Dermis blood vessel endothelial cell (primary cell): ENCODE measurements around the gene TMEM141. TPM values are rescaled to one million over a fixed set of nuclear protein-coding genes. Genes with fewer than 3 reads are reported as not detected.
"Not testable (repeated sequence)": the region's sequence is repeated elsewhere in the genome, so short reads cannot be mapped to it uniquely, and the experiment has no call there.

Experiments
- DNase-seq: peaks from one replicate; pipeline ENCODE4 v3.0.0; 2010
- total RNA-seq: library from RNA; depleted of rRNA; stranded (reverse); fragments of >200 nt; gene quantifications from 2 replicates; pipeline ENCODE4 v1.2.3, GENCODE V29; 2014

Gene TMEM141
- total RNA-seq, 1 donor from 2014 or later, result 98.5 TPM

DNA sequence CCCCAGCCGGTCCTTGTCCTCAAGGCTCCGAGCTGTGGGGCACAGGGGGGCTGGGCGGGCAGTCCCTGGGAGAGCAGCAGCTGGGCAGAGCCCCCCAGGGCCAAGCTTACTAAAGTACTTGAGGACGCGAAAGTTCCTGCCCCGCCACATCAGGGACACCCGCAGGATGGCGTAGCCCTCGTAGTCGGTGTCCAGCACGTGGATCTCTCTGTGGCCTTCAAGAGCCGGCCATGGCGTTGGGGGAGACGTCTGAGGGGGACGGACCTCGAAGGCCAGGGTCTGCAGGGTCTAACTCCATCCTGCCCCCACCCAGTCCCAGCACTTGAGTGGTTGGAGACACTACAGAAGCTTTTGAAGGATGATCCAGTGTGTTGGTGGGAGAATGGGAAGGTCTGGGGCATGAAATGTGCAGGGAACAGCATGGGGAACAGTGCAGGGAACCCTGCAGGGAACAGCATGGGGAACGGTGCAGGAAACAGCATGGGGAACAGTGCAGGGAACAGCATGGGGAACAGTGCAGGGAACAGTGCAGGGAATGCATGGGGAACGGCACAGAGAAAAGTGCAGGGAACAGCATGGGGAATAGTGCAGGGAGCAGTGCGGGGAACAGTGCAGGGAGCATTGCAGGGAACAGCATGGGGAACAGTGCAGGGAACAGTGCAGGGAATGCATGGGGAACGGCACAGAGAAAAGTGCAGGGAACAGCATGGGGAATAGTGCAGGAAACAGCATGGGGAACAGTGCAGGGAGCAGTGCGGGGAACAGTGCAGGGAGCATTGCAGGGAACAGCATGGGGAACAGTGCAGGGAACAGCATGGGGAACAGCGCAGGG, 35.6 kb upstream of the TMEM141 start:
- DNase-seq, result not testable (repeated sequence)

DNA sequence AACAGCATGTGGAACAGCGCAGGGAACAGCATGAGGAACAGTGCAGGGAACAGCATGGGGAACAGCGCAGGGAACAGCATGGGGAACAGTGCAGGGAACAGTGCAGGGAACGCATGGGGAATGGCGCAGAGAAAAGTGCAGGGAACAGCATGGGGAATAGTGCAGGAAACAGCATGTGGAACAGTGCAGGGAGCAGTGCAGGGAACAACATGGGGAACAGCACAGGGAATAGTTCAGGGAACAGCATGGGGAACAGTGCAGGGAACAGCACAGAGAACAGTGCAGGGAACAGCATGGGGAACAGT, 35.1 kb upstream of the TMEM141 start:
- no peak for DNase-seq

DNA sequence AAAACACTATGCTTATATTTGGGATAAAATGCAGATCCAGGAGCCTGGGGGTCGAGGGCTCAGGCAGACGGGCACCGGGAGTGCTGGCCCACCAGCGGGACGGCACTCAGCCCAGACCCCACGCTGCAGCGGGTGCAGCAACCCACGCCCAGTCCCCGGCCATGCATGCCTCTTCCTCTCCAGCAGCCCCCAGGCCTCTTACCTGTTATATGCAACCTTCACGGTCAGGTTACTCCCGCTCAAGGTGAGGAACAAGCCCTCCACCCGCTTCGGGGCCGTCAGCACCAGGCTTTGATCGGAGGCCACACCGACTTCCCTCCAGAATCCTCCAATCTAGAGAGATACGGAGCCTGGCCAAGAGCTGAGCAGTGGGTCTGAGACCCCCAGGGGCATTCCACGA, 34.3 kb upstream of the TMEM141 start:
- no peak for DNase-seq

DNA sequence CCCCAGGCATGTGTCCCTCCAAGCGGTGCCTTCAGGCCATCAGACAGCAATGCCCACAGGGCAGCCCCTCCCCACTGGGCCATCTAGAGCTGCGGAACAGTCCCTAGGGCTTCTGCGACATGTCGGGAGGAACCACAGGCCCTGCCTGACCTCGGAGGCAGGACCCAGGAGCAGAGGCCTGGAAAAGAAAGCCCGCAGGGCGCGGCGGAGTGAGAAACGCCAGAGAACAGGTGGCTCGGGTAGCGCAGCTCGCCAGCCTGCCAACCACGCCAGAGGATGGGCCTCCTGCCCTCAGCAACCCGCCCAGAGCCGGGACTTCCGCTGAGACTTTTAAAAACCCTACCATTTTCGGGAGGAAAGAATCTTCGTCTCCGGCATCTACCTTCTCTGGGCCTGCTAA, 33.8 kb upstream of the TMEM141 start:
- no peak for DNase-seq

DNA sequence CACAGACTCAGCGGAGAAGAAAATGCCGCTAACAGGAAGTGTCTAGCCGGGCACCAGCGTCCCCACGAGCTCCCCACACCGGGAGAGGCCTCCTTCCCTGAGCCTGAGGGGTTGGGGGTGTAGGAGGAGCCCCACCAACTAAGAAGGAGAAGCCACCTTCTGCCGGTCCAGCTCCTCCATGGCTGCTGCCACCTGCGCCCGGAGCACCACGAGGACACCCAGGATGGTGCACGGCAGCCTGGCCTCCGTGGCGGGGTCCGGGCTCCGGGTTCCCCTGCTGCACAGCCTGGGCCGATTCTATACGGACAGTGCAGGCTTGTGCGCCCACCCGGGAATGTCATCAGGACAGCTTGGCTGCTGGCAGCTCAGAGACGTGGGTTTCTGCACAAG, 33.4 kb upstream of the TMEM141 start:
- DNase-seq, result no peak

DNA sequence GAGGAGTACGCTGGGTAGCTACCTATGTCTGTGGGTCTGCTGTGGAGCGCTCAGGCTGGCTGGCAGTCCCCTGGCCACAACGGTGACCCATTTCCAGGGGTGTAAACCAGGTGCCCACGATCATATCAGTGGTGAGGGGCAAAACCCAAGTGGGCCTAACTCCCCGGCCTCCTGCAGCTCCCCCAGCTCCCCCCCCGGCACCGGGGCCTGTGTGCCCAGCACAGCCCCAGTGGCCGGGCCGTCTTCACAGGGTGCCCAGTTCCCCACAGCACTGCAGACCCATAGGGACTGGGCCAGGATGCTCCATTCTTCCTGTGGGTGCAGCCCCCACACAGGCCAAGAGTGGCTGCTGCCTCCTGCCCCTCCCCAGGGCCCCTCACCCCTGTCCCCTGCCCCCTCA, 32.1 kb upstream of the TMEM141 start:
- no peak for DNase-seq

DNA sequence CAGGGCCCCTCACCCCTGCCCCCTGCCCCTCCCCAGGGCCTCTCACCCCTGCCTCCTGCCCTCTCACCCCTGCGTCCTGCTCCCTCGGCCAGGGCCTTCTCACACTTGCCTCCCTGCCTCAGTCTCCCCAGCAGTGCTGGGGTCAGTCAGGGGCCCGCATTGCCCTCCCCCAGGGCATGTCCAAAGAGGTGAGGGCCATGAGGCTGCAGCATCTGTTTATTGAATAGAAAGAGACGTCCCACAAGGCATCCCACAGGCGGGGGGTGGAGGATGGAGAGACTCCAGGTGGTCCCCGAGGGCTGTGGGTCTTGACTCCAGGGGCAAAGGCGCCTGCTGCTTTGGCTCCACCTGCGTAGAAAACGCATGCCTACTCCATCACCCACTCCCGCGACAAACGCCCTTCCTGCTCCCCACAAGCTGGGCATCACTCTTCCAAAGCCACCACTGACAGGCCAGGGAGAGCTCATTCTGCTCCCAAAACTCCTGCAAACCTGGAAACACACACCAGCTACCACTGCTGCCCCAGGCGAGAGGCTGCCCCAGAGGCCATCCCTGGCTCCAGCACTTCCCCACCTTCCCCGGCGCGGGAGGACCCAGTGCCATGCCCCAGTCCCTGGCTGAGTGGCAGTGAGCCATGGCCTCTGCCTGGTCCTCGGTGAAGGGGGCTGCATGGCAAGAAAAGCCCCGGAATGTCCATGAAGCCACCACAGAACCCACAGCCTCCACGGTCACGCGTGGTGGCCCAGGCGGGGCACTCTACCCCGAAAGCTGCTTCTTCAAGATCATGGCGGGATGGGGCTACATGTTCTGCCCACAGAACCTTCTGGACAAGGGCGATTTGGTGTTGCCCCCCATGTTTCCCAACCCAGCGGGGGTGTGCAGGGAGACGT, 31.5 kb upstream of the TMEM141 start:
- no peak for DNase-seq

DNA sequence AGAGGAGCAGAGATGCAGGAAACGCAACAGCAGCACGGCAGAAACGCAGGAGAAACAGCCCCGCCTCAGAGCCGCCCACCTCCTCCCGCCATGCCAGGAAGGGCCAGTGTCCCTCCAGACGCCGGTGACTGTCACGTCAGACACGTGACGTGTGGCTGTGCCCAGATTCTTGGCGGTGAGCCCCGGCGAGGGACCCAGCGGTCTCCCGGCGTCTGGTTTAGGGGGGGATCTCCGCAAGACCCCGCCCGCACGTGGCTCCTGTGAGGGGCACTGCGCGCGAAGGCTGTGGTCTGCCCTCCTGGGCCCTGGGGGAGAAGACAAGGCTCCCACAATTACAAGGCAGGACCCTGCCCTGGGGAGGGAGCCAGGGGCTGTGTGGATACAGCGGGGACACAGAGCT, 30.7 kb upstream of the TMEM141 start:
- no peak for DNase-seq

DNA sequence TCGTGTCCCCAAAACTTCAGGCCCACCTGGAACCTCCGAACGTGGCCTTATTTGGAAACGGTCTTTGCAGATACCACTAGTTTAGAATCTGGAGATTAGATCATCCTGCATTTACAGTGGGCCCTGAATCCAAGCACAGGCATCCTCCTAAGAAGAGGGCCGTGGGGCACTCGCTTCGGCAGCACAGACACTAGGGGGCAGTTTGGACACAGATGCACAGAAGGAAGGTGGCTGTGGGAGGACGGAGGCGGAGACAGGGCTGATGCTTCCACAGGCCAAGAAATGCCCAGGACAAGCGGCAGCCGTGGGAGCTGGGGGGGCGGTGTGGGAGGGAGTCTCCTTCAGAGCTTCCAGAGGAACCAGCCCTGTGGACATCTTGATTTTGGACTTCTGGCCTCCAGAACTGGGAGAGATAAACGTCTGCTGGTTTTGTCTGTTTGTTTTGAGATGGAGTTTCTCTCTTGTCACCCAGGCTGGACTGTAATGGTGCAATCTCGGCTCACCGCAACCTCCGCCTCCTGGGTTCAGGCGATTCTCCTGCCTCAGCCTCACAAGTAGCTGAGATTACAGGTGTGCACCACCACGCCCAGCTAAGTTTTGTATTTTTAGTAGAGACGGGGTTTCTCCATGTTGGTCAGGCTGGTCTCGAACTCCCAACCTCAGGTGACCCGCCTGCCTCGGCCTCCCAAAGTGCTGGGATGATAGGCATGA, 30.2 kb upstream of the TMEM141 start:
- peak; percentile 81 for DNase-seq

DNA sequence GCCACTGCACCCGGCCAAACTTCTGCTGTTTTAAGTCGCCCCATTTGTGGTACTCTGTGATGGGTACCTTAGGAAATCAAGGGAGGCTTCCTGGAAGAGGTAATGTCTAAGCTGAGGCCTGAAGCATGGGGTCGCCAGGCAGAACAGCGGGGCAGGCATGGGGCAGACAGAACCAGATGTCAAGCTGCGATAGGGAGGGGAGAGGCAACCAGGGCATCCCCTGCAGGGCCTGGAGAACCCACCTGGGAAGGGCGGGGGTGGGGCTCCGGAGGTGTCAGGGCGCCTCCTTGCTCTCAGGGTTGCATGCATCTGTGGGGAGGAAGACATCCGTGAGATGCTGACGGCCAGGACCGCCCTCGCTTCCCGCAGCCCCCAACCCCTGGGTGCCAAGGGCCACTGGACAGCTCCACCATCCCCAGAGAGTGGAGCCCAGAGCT, 29.6 kb upstream of the TMEM141 start:
- no peak for DNase-seq

DNA sequence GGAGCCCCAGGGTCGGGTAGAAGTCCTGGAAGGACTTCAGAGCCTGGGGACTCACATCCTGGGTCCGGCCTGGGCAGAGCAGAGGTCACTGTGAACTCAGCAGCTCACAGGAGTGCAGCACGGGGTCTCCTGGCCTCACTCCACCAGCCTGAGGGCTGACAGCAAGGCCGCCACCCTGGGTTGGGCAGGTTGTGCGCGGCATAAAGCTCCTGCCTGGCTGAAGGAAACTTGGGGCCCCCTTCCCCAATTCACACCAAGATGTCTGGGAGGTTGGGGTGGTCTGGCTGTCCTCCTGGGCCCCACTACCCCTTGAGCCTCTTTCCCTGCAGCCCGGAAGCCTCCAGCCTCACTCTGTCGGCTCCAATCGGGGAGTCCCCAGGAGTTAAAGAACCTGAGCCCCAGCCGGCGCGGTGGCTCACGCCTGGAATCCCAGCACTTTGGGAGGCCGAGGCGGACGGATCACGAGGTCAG, 28.9 kb upstream of the TMEM141 start:
- no peak for DNase-seq

DNA sequence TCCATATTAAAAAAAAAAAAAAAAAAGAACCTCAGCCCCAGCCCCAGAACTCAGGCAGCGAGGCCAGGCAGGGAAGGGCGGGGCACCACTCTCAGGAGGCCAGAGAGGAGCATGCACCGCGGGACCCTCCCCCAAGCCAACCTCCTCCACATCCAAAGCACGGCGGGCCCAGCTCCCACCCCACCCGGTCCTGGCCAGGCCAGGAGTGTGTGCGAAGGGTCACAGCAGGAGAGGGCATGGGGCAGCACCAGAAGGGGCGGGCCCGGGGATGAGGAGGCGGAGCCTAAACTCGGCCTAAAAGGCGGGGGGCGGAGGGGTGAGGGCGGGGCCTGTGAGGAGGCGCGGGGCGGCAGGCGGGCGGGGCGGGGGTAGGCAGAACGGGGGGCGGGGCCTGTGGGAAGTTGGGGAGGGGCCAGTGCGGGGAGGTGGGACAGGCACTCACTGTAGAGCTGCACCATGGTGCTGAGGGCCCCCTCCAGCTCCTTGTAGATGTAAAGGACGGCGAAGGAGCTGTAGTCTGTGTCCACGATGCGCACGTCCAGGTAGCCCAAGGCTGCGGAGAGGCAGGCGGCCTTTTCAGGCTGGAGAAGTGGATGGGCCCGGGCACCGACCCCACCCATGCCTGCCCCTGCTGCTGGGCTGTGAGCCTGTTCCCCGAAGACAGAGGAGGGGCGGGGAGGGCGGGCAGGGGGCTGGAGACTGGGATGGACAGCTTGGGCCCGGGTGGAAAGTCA, 28.1 kb upstream of the TMEM141 start:
- peak; percentile 50 for DNase-seq

DNA sequence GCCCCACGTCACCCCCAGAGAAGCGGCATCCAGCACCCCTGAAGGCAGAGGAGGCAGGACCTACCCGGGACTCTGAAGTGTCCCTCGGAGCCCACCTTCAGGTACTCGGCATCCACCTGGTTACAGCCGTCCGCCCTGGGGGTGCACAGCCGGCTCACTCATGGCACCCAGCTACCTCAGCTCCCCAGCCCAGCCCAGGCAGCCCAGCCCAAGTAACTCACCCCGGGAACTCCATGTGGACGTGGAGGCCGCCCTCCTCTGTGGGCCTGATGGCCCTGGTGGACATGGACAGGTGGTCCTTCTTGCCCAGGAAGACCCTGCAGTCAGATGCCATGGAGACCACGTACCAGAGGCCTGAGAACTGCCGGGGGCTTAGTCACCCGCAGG, 27.5 kb upstream of the TMEM141 start:
- no peak for DNase-seq

DNA sequence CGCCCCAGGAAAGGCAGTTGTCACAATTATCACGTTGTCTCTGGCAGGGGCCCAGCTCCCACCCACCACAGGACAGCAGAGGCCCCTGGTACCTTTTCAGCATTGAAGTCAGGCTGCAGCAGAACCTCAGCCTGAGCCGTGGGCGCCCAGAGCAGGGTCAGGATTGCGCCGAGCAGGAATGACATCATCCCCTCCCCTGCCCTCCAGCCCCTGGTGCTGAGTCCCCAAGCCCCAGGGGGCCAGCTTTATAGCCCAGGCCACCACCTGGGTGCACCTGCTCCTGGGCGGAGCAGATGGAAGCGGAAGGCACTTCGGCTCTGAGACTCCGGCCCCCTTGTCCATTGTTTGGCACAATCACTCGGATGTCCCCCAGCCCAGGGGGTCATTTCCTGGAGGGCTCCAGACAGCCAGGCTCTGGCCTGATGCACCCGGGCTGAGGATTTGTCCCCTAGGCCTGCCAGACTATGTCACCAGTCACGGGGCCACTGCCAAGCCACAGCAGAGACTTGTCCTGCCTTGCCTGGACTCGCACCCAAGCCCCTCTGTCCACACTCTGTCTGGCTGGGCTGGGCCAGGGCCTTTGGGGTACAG, 26.7 kb upstream of the TMEM141 start, which contains the start of gene LCN15:
Gene LCN15 (minus strand): TSS at position 218 of the 591 bp plus-strand sequence. CDS start 30 bp downstream, at position 188.
- DNase-seq, result no peak

DNA sequence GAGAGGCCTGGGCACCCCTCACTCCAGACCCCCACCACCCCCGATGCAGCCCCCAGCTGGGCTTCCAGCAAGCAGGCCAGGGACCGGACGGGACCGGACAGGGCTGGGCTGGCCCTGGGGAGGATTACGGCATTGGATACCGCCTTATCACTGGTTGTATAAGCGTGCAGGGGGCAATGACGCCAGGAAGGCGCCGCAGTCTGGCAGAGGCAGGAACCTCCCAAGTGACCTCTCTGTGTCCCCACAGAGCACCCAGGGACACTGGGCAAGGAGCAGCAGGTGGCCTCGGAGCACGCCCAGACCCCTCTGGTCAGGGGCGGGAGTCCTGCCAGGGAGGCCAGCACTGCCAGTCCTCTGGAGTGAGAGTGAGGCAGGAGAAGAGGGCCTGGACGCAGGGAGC, 26.1 kb upstream of the TMEM141 start:
- DNase-seq, result no peak

DNA sequence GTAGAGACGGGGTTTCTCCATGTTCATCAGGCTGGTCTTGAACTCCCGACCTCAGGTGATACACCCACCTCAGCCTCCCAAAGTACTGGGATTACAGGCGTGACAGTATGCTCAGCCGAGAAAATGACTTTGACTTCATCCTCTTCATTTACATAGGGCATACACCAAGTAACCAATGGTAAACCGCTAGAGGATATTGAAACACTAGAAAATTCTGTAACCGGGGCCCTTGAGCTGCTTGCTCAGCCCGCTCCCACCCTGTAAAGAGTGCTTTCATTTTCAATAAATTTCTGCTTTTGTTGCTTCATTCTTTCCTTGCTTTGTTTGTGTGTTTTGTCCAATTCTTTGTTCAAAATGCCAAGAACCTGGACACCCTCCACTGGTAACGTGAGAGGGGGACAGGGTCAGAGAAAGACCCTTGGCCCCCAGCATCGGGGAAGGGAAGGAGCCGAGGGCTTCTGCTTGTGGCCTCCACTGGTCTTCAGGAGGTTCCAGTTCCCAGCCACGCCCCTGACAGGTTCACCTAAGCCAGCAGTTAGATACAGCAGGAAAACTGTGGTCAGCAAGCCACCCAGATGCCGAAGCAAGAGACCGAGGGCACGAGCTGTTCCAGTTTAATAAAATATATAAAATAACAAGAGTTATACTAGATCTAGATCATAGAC, 25.3 kb upstream of the TMEM141 start:
- not testable (repeated sequence) for DNase-seq

DNA sequence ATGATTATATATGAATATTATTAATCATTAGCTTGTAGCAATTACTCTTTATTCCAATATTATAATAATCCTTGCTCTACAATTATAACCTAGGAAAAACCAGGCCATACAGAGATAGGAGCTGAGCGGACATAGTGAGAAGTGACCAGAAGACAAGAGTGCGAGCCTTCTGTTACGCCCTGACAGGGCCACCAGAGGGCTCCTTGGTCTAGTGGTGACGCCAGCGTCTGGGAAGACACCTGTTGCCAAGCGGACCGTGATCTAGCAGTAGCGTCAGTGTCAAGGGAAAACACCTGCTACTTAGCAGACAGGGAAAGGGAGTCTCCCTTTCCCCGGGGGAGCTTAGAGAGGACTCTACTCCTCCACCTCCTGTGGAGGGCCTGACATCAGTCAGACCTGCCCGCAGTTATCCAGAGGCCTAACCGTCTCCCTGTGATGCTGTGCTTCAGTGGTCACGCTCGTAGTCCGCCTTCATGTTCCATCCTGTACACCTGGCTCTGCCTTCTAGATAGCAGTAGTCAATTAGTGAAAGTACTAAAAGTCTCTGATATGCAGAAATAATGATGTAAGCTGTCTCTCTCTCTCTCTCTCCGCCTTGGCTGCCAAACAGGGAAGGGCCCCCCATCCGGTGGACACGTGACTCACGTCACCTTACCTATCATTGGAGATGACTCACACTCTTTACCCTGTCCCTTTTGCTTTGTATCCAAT, 24.6 kb upstream of the TMEM141 start:
- DNase-seq, result peak; percentile 65

DNA sequence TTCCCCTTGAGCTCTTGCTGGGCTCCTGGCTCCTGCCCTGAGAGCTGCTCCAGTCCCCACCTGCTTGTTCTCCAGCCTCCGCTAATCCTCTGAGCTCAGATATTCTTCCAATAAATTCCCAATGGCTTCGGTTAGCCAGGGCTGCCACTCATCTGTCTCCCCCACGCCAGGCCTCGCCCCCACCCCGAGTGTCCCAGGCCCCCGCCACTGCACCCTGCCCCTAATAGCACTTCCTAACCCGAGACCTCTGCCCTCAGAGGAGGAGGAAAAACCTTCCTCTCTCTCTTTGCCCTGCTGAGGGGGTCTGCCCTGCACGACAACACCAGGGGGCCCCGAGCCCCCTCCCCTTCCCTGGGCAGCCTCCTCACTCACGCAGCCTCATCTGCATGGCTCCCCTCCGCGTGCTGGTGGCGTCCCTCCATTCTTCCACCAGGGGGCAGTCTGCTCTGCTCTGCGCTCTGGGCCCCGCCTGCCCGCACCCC, 21.4 kb upstream of the TMEM141 start:
- DNase-seq, result peak; percentile 60

DNA sequence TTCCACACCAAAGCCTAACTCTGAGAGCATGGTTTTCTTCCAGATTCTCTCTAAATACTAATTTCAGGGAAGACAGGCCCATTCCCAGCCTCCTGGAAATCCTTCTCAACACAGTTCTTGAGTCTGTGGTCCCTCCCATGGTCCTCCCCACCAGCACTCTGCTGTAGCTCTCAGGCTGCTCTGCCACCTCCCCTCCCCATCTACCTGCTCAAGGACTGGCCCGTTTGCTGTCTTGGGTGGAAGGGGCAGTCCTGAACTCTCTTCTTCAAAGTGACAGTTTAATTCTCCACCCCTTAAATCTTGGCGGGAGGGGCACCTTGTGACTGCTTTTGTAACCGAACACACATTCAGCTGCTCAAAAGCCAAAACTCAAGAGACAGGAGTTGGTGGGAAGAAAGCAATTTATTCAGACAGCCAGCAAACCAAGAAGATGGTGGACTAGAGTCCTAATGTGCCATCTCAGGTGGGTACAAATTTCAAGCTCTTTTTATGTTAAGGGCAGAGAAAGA, 19.2 kb upstream of the TMEM141 start:
- no peak for DNase-seq

DNA sequence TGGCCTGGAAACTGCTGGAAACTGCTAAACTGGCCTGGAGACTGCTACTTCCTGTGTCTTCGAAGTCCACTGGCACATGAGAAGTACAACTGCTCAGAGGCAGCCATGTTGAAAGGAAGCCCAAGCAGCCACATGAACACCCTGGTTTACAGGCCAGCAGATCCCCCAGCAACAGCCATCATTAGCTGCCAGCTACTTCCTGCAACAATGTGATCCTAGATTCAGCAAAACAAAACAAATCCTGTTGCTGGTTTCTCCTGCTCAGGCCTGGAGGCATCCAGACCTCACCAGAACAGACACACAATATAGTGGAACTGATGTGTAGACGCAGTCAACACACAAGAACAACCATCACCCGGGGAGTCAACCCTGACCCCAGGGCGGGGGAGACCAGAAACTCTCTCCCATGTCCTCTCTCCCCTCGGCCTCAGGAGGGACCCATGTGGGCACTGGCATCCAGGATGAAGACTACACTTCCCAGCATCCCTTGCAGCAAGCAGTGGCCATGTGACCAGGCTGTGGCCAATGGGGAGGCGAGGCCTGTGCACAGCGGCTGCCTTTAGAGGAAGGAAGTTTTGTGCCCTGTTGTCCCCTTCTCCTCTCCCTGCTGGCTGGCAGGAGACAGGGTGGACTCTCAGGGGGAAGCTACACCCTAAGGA, 17.6 kb upstream of the TMEM141 start:
- DNase-seq, result peak; percentile 62
